G401.6 (cell line): ENCODE measurements around the gene NOL4L.
"Not testable (repeated sequence)": the region's sequence is repeated elsewhere in the genome, so short reads cannot be mapped to it uniquely, and the experiment has no call there.

ENCODE experiments used
- FAIRE-seq: peaks from 2 replicates; lab custom pipeline; 2012; peaks lifted over from hg19 to GRCh38; lab: Jason Lieb, UNC

The NOL4L gene

DNA sequence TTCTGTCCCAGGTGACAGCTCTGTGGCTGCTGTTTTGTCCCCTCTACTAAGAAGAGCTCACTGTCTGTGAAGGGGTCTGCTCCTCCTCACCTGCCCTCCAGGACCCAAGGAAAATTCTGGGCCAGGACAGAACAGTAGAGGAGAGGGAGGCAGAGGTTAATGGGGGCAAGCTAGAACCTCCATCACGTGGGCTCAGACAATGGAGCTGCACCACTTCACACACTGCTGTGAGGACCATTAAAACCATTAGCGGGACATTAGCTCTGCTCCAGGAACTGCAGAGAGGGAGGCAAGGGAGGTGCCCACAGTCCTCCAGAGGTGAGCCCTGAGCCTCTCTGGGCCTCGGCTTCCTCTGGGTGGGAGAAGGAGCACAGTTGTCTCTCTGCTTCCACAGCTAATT, 78.4 kb downstream of the NOL4L start:
- no peak for FAIRE-seq

DNA sequence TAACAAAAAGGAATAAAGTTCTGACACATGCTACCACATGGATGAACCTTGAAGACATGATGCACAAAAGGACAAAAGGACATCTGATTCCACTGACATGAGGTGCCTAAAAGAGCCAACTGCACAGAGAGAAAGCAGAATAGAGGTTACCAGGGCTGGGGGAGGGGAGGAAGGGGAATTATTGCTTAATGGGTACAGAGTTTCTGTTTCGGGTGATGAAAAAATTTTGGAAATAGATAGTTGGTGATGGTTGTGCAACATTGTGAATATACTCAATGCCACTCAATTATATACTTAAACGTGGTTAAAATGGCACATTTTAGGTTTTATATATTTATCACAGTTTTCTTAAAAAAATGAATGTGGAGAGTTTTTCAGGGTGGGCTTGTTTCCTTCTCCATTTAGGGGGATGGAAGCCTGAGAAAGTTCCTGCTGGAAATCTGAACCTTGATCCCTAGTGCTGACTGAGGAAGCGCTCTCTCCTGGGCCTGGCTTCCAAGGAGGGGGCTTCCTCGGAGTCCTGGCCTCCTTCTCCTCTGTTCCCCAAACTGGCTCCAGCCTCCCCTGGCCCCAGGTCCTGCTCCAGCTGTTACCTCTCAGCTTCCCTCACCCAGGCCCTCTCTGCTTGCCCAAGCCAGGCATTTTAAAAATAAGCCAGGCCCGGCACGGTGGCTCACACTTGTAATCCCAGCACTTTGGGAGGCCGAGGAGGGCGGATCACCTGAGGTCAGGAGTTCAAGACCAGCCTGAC, 79.2 kb downstream of the NOL4L start:
- FAIRE-seq: no peak

DNA sequence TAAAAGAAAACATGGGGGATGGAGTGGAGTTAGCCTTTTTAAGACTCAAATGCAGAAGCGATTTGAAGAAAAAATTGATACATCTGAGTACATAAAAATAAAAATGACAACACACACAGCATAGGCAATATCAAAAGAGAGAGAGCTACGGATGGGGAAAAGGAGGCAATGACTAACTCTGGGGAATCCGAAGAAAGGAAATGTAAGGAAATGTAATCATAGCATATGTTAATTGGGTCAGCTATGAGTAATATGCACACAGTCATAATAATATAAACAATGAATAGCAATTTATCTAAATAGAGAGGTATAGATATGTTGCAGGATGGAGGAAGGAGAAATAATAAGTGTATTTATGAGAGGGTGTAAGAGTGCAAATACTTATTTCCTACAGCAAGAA, 83.4 kb downstream of the NOL4L start:
- no peak for FAIRE-seq

DNA sequence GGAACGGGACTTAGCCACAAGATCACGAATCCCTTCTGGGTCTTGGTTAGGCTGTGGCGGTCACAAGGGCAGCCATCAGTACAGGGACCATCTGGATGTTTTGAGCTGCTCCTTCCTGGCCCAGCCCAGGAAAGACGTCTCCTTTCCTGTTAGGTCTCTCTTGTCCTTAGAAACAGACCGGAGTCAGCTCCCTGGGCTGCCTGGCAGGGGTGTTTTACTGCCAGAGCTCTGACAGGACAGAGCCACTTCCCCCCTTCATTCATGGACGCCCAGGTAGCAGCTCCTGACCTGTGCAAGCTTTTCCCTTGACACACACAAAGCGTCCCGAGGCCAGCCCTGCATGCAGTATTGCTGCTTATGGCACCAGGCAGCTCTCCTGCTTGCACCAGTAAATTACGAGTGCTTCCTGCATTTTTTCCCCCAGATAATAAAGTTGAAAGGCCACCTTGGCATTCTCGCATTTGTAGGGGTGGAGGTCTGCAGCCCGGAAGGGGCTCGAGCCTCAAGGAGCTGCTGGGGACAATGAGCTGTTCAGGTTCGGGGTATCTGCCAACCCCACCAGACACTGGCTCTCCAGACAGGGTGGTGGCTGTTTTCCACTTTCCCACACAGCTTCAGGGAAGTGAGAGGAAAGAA, 87.4 kb downstream of the NOL4L start:
- no peak for FAIRE-seq

DNA sequence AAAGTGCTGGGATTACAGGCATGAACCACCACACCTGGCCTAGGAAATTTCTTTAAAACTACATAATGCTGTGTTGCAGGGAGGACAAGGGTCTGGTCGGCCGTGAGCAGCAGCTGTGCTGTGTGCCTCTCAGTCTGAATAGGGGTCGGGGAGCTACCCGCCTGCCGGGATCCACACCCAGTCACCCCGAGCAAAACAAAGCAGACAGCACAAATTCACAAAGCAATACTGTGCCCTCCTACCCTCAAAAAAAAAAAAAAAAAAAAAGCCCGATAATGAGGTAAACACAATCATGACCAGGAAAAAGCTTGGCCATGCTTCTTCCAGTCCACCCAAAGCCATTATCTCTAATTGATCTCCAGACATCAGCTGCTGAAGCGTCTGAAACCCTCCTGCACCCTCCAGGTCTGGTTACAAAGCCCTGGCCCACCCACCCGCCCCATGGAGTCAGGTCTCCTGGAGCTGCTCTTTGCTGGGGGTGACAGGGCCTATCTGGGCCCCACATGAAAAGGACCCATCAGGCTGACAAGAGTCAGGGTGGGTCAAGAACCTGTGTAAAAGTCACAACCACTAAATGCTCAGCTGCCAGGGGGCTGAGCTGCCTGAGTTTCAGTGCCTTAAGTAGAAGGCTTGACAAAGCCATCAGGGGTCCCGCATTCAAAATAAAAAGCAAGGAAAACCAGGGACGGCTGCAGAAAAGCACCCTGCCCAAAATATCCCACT, 88.2 kb downstream of the NOL4L start:
- FAIRE-seq: no peak

DNA sequence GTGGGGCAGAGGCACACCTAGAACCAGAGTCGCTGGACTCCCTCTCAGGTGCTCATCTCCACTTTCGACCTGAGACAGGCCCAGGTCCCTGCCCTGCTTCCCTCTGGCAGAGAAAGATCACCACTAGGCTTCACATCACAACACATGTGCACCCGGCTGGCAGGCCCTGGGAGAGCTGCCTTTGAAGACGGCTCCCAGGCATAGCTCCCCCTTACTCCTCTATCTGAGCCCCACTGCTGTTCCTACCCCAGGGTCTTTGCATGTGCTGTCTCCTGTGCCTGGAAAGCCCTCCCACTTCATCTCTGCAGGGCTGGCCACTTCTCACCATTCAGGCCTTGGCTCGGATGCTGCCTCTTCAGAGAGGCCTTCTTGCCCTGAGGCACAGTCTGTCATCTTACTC, 89.2 kb downstream of the NOL4L start:
- FAIRE-seq: no peak

DNA sequence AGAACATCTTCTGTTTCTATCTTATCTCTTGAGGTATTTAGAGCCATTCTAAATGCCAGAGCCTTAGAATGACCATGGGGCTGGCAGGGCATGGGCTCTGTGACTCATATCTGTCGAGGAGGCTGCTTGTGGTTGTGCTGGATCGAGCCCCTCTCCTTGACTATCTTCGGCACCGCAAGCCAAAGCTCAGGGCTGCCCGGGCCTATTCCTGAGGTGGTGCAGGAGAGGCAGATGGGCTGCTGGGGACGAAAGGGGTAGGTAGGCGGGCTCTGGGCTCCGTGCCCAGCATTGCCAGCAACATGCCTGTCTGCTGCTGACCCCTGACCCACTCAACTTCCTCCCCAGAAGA, 89.9 kb downstream of the NOL4L start:
- no peak for FAIRE-seq

DNA sequence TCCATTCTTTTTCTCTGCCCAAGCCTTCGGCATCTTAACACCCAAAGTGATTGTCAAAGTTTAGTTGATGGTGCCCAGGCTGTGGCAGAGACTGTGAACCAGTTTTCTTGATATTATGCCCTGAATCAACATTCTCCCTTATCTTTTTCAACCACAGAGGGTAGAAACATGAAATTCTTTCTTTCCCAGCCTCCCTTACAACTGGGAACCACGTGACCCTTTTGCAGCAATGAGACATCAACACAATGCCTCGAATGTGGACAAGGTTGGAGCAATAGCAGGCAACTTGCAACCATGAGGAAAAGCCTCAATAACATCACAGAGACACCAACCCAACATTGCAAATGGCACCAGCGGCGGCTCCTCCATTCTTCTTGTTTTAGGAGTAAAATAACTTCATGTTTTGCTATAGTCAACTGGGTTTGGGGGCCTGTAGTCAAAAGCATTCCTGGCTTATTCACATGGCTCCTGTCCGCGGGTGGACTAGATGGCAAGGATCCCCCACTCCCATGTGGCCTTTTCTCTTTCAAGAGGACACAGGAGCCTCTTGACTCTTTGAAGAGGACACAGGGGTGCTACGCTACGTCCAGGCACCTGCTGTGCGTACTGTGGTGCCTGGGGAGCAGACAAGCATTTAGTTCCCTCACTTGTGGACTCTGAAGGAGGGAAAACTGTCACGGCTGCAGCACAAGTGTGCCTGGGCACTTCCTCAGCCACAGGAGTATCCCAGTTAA, 90.5 kb downstream of the NOL4L start:
- FAIRE-seq: no peak

DNA sequence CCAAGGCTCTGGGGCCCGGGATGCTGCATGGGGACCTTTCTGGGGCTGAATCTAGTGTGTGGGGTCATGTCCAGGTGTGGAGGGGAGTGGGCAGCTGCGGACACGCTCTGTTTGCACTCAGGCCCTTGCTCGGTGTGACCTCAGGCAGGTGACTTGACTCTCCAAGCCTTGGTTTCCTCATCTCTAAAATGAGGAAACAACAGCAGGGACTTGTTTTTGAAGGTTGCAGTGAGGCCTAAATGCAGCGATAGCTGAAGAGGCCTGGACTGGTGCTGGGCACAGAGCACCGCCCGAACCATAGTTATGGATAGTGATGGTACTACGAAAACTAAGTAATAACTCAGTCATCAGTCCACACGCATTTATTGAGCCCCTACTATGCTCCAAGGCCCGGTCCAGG, 91.8 kb downstream of the NOL4L start:
- FAIRE-seq: no peak

DNA sequence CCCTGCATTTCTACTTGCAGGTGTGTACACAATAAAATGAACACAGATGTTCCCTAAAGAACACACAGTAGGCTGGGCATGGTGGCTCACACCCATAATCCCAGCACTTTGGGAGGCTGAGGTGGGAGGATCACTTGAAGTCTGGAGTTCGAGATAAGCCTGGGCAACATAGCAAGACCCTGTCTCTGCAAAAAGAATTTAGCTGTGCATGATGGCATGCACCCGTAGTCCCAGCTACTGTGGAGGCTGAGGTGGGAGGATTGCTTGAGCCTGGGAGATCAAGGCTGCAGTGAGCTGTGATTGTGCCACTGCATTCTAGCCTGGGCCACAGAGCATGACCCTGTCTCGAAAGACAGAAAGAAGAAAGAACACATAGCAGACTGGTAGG, 93.4 kb downstream of the NOL4L start:
- FAIRE-seq: not testable (repeated sequence)

DNA sequence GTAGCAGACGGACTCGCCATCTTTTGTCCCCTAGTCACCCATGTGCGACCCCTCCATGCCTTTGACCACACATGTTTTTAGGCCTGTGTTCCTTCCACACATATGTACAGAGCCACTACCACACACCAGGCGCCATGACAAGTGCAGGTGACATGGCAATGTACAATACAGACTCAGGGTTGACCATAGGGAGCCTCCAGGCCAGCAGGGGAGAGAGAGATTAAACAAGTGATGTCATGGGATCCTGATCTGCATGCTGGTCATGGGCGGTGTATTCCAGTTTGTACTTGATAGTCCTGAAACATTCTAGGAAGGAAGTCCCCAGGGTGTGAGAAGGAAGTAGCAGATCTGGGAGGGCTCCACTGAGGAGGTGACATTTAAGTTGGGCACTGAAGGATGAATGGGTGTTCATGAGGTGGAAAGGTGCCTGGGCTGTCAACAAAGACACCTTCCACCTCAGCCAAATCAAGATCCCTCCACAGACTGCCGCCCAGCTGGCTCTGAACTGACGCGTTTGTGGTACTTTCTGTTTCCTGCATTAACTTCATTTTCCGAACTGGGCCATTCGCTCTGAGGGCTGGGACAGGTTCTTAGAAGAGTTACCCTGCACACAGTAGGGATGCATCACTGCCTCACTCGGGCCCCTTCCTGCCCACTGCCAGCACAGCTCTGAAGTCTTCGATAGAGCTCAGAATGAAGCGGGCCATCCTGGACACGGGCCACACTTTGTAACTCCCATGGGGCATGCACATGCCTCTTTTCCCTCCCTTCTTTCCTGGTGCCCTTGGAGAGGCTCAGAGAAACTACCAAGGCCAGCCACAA, 94.0 kb downstream of the NOL4L start:
- no peak for FAIRE-seq

DNA sequence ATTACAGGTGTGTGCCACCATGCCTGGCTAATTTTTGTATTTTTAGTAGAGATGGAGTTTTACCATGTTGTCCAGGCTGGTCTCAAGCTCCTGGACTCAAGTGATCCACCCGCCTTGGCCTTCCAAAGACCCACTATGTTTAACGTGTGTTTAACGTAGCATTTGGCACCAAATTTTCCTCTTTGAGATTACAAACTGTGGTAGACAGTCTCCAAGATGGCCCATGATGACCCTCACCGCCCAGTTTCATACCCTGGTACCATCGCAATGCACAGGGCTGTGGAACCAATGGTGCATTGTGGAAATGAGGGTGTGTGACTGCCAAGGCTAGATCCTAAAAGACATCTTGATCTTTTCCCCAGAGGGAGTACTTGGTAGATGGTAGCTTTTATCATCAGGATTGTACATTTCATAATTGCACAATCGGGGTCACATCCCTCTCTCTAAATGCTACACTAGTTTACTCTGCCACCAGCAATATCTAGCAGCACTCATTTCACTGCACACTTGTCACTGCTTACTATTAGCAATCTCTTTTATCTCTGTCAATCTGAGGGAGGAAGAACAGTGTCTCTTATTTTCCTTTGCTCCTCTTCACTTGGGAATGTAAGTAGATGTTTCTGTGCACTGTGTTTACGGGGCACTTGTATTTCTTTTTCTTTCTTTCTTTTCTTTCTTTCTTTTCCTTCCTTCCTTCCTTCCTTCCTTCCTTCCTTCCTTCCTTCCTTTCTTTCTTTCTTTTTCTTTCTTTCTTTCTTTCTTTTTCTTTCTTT, 96.9 kb downstream of the NOL4L start:
- FAIRE-seq: no peak

DNA sequence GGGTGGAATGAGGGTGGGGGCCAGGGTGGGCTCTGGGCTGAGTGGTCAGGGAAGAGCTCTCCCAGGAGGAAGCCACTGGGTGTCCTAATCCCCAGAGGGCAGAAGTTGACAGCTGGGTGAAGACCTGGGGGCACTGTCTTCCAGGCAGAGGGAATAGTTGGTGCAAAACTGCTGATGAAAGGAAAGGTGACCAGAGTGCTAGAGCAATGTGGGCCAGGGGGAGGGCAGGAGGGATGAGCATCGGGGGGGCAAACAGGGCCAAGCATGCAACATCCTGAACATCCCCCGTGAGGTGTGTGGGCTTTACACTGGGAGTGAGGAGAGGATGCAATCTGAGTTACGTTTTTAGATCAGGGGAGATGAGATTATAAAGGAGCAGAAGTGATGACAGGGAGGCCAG, 97.8 kb downstream of the NOL4L start:
- no peak for FAIRE-seq

DNA sequence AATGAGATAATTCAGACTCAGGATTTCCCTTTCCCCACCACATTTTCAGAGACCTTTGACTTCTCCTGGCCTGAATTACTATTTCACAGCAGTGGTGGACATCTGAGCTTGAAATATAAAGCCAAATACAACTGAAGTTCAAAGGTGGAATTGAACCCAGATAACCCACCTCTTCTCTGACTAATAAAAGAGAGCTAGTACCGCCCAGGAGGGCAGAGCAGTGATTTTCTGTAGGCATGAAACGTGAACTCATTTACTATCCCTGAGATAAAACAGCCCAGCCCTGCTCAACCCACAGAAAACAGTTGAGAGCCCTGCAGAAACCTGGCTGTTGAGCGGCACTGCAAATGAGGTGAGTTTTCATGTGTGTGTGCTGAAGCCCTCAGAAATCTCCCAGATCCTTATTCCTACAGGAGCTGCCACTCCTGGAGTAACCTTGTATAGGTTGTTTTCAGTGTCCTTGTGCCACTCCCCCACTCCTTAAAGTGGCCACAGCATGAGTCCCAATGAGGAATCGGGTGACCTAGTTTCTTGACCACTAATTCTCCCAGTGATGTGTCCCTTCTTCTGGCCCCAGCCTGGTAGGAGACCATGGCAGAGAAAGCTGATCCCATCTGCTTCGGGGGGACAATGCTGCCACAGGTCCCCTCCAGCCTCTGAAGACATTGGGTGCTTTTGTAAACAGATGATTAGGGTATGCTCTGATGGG, 99.2 kb downstream of the NOL4L start:
- no peak for FAIRE-seq

DNA sequence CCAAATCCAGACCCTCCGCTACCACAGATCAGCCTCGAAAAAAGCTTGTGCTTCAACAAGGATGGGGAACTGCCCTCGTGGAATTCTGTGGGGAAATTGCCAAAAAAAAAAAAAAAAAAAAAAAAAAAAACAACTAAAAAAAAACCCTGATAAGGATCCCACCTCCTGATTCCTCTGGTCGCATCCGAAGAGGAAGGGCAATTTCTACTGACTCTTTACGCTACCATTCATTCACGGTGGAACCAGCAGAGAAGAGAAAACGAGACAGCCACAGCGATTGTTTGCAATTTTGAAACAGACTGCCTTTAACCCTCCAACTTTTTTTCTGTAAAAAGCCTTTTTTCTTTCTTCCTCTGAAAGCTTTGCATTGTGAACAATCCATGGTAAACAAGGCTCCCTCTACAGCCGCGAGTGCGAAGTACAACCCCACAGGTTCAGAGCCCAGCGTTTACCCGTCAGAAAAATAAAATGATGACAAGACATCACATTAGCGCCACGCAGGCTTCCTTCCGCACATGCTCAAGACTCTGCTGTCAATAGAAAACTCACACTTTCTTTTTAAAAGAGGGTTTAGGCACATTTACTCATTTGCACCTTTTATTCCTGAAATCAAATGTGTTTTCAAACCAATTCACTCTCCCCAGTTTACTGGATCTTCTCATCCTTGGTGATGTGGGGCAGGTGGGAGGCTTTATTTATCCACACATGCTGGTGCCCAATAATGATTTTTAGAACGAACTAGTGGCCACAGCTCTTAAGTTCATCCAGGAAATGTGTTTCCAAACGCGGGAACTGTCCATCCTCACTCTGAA, 100.0 kb downstream of the NOL4L start:
- peak; percentile 92 for FAIRE-seq

DNA sequence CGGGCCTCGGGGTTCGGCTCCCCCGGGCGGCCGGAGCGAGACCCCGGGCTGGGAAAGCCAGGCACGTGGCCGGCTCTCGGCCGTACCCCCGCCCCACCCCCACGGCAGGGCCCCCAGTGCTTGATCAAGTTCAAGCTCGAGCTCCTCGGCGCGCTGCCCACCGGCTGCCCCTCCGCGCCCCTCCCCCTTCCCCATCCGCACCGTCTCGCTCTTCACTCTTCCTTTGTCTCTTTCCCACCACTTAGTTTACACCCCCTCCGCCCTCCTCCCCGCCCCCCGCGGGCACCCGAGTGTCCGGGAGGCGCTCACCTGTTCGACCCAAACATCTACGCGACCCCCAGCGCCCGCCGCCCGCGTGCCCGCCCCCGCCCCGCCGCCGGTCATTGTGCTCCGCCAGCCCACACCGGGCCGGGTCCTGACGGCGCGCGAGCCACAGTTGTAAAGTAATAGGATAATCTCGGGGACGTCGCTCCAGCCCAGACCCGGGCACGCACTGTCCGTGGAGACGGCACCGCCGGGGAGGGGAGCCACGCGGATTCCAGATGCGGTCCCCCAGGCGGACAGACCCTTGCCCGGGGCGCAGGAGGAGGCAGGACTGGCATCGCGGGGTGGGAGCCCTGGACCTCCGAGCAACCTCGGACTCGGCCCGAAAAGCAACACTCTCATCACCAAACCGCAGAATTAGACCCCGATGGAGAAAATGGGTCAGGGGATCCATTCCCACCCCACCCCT, 100.7 kb downstream of the NOL4L start:
- FAIRE-seq: no peak

DNA sequence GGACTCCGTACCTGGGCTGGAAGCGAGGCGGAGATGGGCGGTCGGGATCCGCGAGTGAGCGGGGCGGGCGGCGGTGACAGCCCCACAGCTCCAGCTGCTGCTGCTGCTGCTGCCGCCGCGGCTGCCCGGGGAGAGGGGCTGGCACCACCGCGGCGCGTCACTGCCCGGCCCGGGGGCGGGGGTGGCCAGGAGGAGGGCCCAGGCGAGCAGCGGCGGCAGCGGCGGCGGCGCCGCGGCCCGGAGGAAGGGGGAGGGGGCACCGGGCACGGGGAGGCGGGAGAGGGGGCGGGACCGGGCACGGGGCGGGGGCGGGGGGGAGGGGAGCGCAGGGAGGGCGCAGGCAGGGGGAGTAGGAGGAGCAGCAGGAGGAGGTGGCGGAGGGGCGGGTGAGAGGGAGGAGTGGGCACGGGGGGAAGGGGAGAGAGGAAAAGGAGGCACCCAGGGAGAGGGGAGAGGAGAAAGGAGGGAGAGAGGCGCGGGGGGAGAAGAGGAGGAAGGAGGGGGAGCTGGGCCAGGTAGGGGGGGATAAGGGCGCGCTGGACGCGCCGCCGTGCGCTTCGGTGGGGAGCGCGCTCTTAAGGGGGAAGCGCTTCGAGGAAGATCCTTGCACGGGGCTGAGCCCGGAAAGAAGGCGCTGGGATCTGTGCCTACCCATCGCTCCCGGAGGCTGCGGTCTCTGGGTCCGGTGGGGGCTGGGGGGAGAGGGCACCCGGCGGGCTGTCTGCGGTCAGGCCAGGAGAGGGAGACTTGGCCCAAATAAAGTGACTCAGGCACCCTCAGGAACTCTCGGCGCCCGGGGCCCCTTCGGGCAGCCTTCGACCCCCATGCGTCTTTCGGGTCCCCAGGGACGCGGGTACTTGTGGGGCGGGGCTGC, 101.5 kb downstream of the NOL4L start:
- FAIRE-seq: no peak
